Measurements from ENCODE around the gene NOL7.

Gene NOL7

GRCh38 chr6:13614126-13614925 is 809 bp upstream of the NOL7 start:
- peak overlapping the region; percentile 83 for H3K4me2 ChIP-seq (ENCODE audit: low read length)
- peak overlapping the region; percentile 74 for H3K27ac ChIP-seq
- peak overlapping the region; percentile 97 for H2AFZ ChIP-seq
- no peaks in the 10 kb centered on the region for H3K79me2 ChIP-seq
- TF ChIP-seq CTCF (IDR thresholded peaks at IDR 0.05) = no peak
- H3K9me3 ChIP-seq (ENCODE audit: control insufficient read depth, low read length) = no peaks in the 10 kb centered on the region
- H3K27me3 ChIP-seq (ENCODE audit: control insufficient read depth, insufficient read depth, low read length) = no peaks in the 10 kb centered on the region
- peak overlapping the region; percentile 67 for H3K9ac ChIP-seq
- H3K4me3 ChIP-seq (ENCODE audit: low read depth, low read length) = peak overlapping the region; percentile 90
- H3K4me1 ChIP-seq = no peaks in the 10 kb centered on the region
- no peaks in the 10 kb centered on the region for H3K36me3 ChIP-seq (ENCODE audit: control insufficient read depth, insufficient read depth, low read length)

- H3K27me3 ChIP-seq (ENCODE audit: control insufficient read depth, insufficient read depth, low read length) = no peaks in the 10 kb centered on the region
Measured at GRCh38 chr6:13615792-13616120, 621 bp downstream of the NOL7 start.

GRCh38 chr6:13617066-13617465 is 1.9 kb downstream of the NOL7 start:
- H3K27me3 ChIP-seq (ENCODE audit: control insufficient read depth, insufficient read depth, low read length) = no peaks in the 10 kb centered on the region
- TF ChIP-seq CTCF (IDR thresholded peaks at IDR 0.05) = no peak
- no peak overlapping the region for H3K9ac ChIP-seq
- H3K27ac ChIP-seq = no peak overlapping the region
- no peak overlapping the region for H2AFZ ChIP-seq
- no peak overlapping the region for H3K4me2 ChIP-seq (ENCODE audit: low read length)
- H3K9me3 ChIP-seq (ENCODE audit: control insufficient read depth, low read length) = no peaks in the 10 kb centered on the region
- no peaks in the 10 kb centered on the region for H3K79me2 ChIP-seq
- H3K4me1 ChIP-seq = no peaks in the 10 kb centered on the region
- H3K36me3 ChIP-seq (ENCODE audit: control insufficient read depth, insufficient read depth, low read length) = no peaks in the 10 kb centered on the region
- no peak overlapping the region for H3K4me3 ChIP-seq (ENCODE audit: low read depth, low read length)

More at GRCh38 chr6:13615792-13616120, 621 bp downstream of the NOL7 start:
- Histone ChIP-seq H2AFZ (peak overlapping the region; percentile 97), H3K4me3 (ENCODE audit: low read depth, low read length) (peak overlapping the region; percentile 90), H3K9me3 (ENCODE audit: control insufficient read depth, low read length) (no peaks in the 10 kb centered on the region), H3K9ac (no peak overlapping the region), H3K36me3 (ENCODE audit: control insufficient read depth, insufficient read depth, low read length) (no peaks in the 10 kb centered on the region), H3K4me1 (no peaks in the 10 kb centered on the region), H3K4me2 (ENCODE audit: low read length) (peak overlapping the region; percentile 82), H3K27ac (peak overlapping the region; percentile 74), H3K79me2 (no peaks in the 10 kb centered on the region)
- no peak for TF ChIP-seq CTCF (IDR thresholded peaks at IDR 0.05)

GRCh38 chr6:13624871-13625288 is 9.7 kb downstream of the NOL7 start:
- Histone ChIP-seq H3K36me3 (ENCODE audit: control insufficient read depth, insufficient read depth, low read length) (no peaks in the 10 kb centered on the region), H3K4me2 (ENCODE audit: low read length) (no peak overlapping the region), H3K4me3 (ENCODE audit: low read depth, low read length) (no peak overlapping the region), H3K27me3 (ENCODE audit: control insufficient read depth, insufficient read depth, low read length) (no peaks in the 10 kb centered on the region), H3K9ac (no peak overlapping the region), H3K4me1 (no peaks in the 10 kb centered on the region), H3K79me2 (no peaks in the 10 kb centered on the region), H3K9me3 (ENCODE audit: control insufficient read depth, low read length) (no peaks in the 10 kb centered on the region), H2AFZ (no peak overlapping the region), H3K27ac (no peak overlapping the region)
- TF ChIP-seq CTCF (IDR thresholded peaks at IDR 0.05) = peak; percentile 33

All from parathyroid adenoma (tissue), 2 donors.